CD14-positive monocyte (primary cell): ENCODE results near the gene UROC1. TPM values are rescaled to one million over a fixed set of nuclear protein-coding genes. Genes with fewer than 3 reads are reported as not detected.

Experiments used
- DNase-seq, 3 donors: peaks; one replicate each; pipeline ENCODE4 v3.0.0-alpha.2; 2011 to 2022
- H2AFZ ChIP-seq: 2 replicates; pipeline ENCODE4 v1.6.0; 2012; ENCODE audit warnings: mild to moderate bottlenecking, low read depth, low read length, inconsistent platforms; ENCODE audit not compliant: insufficient read depth, poor library complexity, severe bottlenecking
- H3K27ac ChIP-seq, 2 donors: 1 replicate in 1 of 2; 2 replicates in 1 of 2; pipeline ENCODE4 v1.5.1; 2012 to 2013; ENCODE audit warnings: low read length in 2 of 2, control low read depth in 1 of 2, inconsistent platforms in 1 of 2, low read depth in 1 of 2, mild to moderate bottlenecking in 1 of 2
- H3K27me3 ChIP-seq, 2 donors: one replicate each; pipeline versions ENCODE4 v1.6.0 to v1.6.1; 2011 to 2013; ENCODE audit warnings: low read length in 2 of 2; ENCODE audit not compliant: control insufficient read depth in 2 of 2, insufficient read depth in 2 of 2
- H3K36me3 ChIP-seq, 2 donors: replicated peaks in 1 of 2; 1 replicate in 1 of 2; 2 replicates in 1 of 2; pipeline versions ENCODE4 v1.5.1 to v1.6.1; 2012 to 2013; ENCODE audit warnings: low read length in 2 of 2, control low read depth in 1 of 2, inconsistent platforms in 1 of 2, mild to moderate bottlenecking in 1 of 2; ENCODE audit not compliant: insufficient read depth in 2 of 2, control insufficient read depth in 1 of 2
- H3K4me1 ChIP-seq, 2 donors: 1 replicate in 1 of 2; 2 replicates in 1 of 2; pipeline versions ENCODE4 v1.5.1 to v1.6.1; 2012 to 2013; ENCODE audit warnings: low read length in 2 of 2, control low read depth in 1 of 2, inconsistent platforms in 1 of 2, mild to moderate bottlenecking in 1 of 2, moderate library complexity in 1 of 2; ENCODE audit not compliant: insufficient read depth in 2 of 2, control insufficient read depth in 1 of 2
- H3K4me2 ChIP-seq: replicated peaks from 2 replicates; pipeline ENCODE3; 2012; ENCODE audit warnings: low read length, moderate library complexity, mild to moderate bottlenecking; ENCODE audit not compliant: poor library complexity, severe bottlenecking; ENCODE audit errors: extremely low read depth
- H3K4me3 ChIP-seq, 3 experiments: fragments of 200-600 bp in 1 of 3; sonication (generic) in 1 of 3; replicated peaks in 1 of 3; 1 replicate in 2 of 3; 2 replicates in 1 of 3; pipeline ENCODE4 v1.5.1; 2011 to 2013; ENCODE audit warnings: low read length in 3 of 3, mild to moderate bottlenecking in 3 of 3, control low read depth in 2 of 3, low read depth in 2 of 3, inconsistent platforms in 1 of 3, moderate library complexity in 1 of 3
- H3K79me2 ChIP-seq: 2 replicates; pipeline ENCODE4 v1.6.0; 2012; ENCODE audit warnings: mild to moderate bottlenecking, control low read depth, inconsistent platforms, low read length, moderate library complexity; ENCODE audit not compliant: insufficient read depth
- H3K9ac ChIP-seq: 2 replicates; pipeline ENCODE4 v1.6.0; 2017; ENCODE audit warnings: low read length, mild to moderate bottlenecking; ENCODE audit not compliant: insufficient read depth, poor library complexity, severe bottlenecking
- H3K9me3 ChIP-seq, 2 donors: replicated peaks in 1 of 2; 1 replicate in 1 of 2; 2 replicates in 1 of 2; pipeline versions ENCODE4 v1.5.1 to v1.6.1; 2012 to 2013; ENCODE audit warnings: low read length in 2 of 2, control low read depth in 1 of 2; ENCODE audit not compliant: control insufficient read depth in 1 of 2, insufficient read depth in 1 of 2
- H4K20me1 ChIP-seq: 2 replicates; pipeline ENCODE4 v1.6.0; 2012; ENCODE audit warnings: mild to moderate bottlenecking, low read length, control low read depth, moderate library complexity; ENCODE audit not compliant: insufficient read depth
- H3K27ac Mint-ChIP-seq, 7 donors: one replicate each; pipeline ENCODE4 v1.8.0; 2020; ENCODE audit warnings: mild to moderate bottlenecking in 7 of 7, mixed read lengths in 7 of 7, moderate library complexity in 6 of 7, inconsistent platforms in 2 of 7
- H3K27me3 Mint-ChIP-seq, 3 donors: one replicate each; pipeline ENCODE4 v1.8.0; 2021 to 2022; ENCODE audit warnings: low read depth in 3 of 3, mild to moderate bottlenecking in 3 of 3, mixed read lengths in 3 of 3, moderate library complexity in 3 of 3, inconsistent platforms in 1 of 3
- H3K36me3 Mint-ChIP-seq, 2 donors: one replicate each; pipeline ENCODE4 v1.8.0; 2020; ENCODE audit warnings: mixed read lengths in 2 of 2, inconsistent platforms in 1 of 2, mild to moderate bottlenecking in 1 of 2
- H3K4me1 Mint-ChIP-seq: one replicate; pipeline ENCODE4 v1.8.0; 2020; ENCODE audit warnings: mild to moderate bottlenecking, mixed read lengths
- H3K4me3 Mint-ChIP-seq, 2 donors: one replicate each; pipeline ENCODE4 v1.8.0; 2020; ENCODE audit warnings: mild to moderate bottlenecking in 2 of 2, mixed read lengths in 2 of 2, moderate library complexity in 1 of 2
- H3K9me3 Mint-ChIP-seq, 7 donors: one replicate each; pipeline ENCODE4 v1.8.0; 2020 to 2022; ENCODE audit warnings: mixed read lengths in 7 of 7, mild to moderate bottlenecking in 6 of 7, moderate library complexity in 6 of 7, inconsistent platforms in 2 of 7
- CTCF ChIP-seq: fragments of 200-600 bp; IDR thresholded peaks from one replicate; pipeline ENCODE4 v1.8.0; 2022; ENCODE audit warnings: antibody characterized with exemption, mild to moderate bottlenecking
- WGBS: methylation state at CpG from one replicate; pipeline ENCODE4 v1.1.5; 2013; ENCODE audit warnings: missing lambda C conversion rate; ENCODE audit not compliant: insufficient coverage; 5-methylcytosine and 5-hydroxymethylcytosine counted together
- intact Hi-C, 2 donors: fragments of 100-400 bp; cut with micrococcal nuclease; formaldehyde crosslinking; loops; one replicate each; pipeline versions ENCODE4 v1.15.0 to v1.15.1; 2023
- polyA plus RNA-seq, 3 donors: library from polyadenylated mRNA; depleted of rRNA in 1 of 3; unstranded in 2 of 3; stranded (reverse) in 1 of 3; fragments of 300-500 nt in 2 of 3; fragments of >200 nt in 1 of 3; fragmentation: Illumina TruSeq in 2 of 3; gene quantifications; 1 replicate in 2 of 3; 2 replicates in 1 of 3; pipeline ENCODE4 v1.2.3, GENCODE V29; 2012 to 2021

The UROC1 gene
- polyA plus RNA-seq, 3 donors: not detected

GRCh38 chr3:126475413-126476114, 42.0 kb downstream of the UROC1 start, which contains the start of gene ZXDC:
TSS of gene ZXDC (minus strand) at chr3:126475891. CDS start at chr3:126475865, 26 bp downstream.
- Mint-ChIP-seq H3K36me3 (peaks cover 9 to 13% of the 10 kb centered on the region in 2 donors), H3K4me3 (peak within 1 kb of the TSS; percentile 88 to 92), H3K4me1 (peaks cover 37% of the 10 kb centered on the region), H3K27ac (peak within 1 kb of the TSS; percentile 87 to 98 (median 95)), H3K9me3 (no peaks in the 10 kb centered on the region), H3K27me3 (no peaks in the 10 kb centered on the region)
- peaks cover 38% of the 10 kb centered on the region for H4K20me1 ChIP-seq
- H3K27ac ChIP-seq: peak within 1 kb of the TSS; percentile 89 to 95
- no peak for TF ChIP-seq CTCF
- peak within 1 kb of the TSS; percentile 98 for H2AFZ ChIP-seq
- peaks cover 41 to 47% of the 10 kb centered on the region in 2 donors for H3K4me1 ChIP-seq
- H3K79me2 ChIP-seq: peaks cover 40% of the 10 kb centered on the region
- H3K36me3 ChIP-seq: peaks cover 9 to 11% of the 10 kb centered on the region in 2 donors
- peak within 1 kb of the TSS; percentile 83 for H3K9ac ChIP-seq
- under 1% methylated on average over 100 of the region's 112 CpGs for WGBS
- no peaks in the 10 kb centered on the region for H3K27me3 ChIP-seq
- H3K4me2 ChIP-seq: peak within 1 kb of the TSS; percentile 97
- intact Hi-C loops: loop anchor here (10.0 kb wide), 2 partner anchors 121 to 561 kb away; partner anchors contain the start of gene KLF15 (in 1 of the 2)
- peak; percentile 92 to 94 (median 92) for DNase-seq
- H3K9me3 ChIP-seq: no peaks in the 10 kb centered on the region
- H3K4me3 ChIP-seq: peak within 1 kb of the TSS; percentile 57 to 84 (median 63)

GRCh38 chr3:126474498-126475412, 42.8 kb downstream of the UROC1 start:
- peak overlapping the region; percentile 88 to 92 for H3K4me3 Mint-ChIP-seq
- TF ChIP-seq CTCF: no peak
- peak overlapping the region; percentile 89 to 95 for H3K27ac ChIP-seq

More at GRCh38 chr3:126474498-126475412, 42.8 kb downstream of the UROC1 start:
- intact Hi-C loops: loop anchor here (10.0 kb wide), 2 partner anchors 120 to 560 kb away; partner anchors contain the start of gene KLF15 (in 1 of the 2)
- peak overlapping the region; percentile 81 to 98 (median 95) for H3K27ac Mint-ChIP-seq
- peaks cover 39% of the 10 kb centered on the region for H3K4me1 Mint-ChIP-seq
- H3K36me3 Mint-ChIP-seq: peaks cover 17 to 21% of the 10 kb centered on the region in 2 donors
- peaks cover 48% of the 10 kb centered on the region for H3K79me2 ChIP-seq
- no peaks in the 10 kb centered on the region for H3K27me3 ChIP-seq
- WGBS: 11% methylated on average over 72 of the region's 72 CpGs
- peaks cover 46% of the 10 kb centered on the region for H4K20me1 ChIP-seq
- H3K36me3 ChIP-seq: peaks cover 18 to 19% of the 10 kb centered on the region in 2 donors
- peak overlapping the region; percentile 79 for H3K4me2 ChIP-seq
- no peak overlapping the region for H2AFZ ChIP-seq
- peak overlapping the region; percentile 83 for H3K9ac ChIP-seq
- H3K9me3 Mint-ChIP-seq: no peaks in the 10 kb centered on the region
- peak overlapping the region; percentile 35 to 77 (median 63) for H3K4me3 ChIP-seq
- H3K27me3 Mint-ChIP-seq: no peaks in the 10 kb centered on the region
- no peaks in the 10 kb centered on the region for H3K9me3 ChIP-seq
- peak; percentile 36 to 66 (median 62) for DNase-seq
- H3K4me1 ChIP-seq: peaks cover 41 to 47% of the 10 kb centered on the region in 2 donors
